MM.1S (cell line): ENCODE results near the gene ZNF416.
A peak's percentile ranks its signal among the peaks of the same experiment; 100 is the strongest.

Experiments
- DNase-seq: peaks from one replicate; pipeline ENCODE4 v3.0.0-alpha.2; 2015
- H2AFZ ChIP-seq: fragments of 300-600 bp; sonication (generic); 2 replicates; pipeline ENCODE4 v1.6.0; 2016; ENCODE audit warnings: antibody characterized with exemption, low read length
- H3F3A ChIP-seq: fragments of 300-600 bp; sonication (generic); 2 replicates; pipeline ENCODE4 v1.6.1; 2016; ENCODE audit warnings: mild to moderate bottlenecking, antibody characterized with exemption, low read length, moderate library complexity, mixed read lengths; ENCODE audit not compliant: insufficient read depth
- H3K27ac ChIP-seq: fragments of 300-600 bp; sonication (generic); 2 replicates; pipeline ENCODE4 v1.5.1; 2016; ENCODE audit warnings: mild to moderate bottlenecking, low read length
- H3K27me3 ChIP-seq: fragments of 300-600 bp; sonication (generic); replicated peaks from 2 replicates; pipeline ENCODE4 v1.6.0; 2016; ENCODE audit warnings: low read length; ENCODE audit not compliant: insufficient read depth
- H3K36me3 ChIP-seq: fragments of 300-600 bp; sonication (generic); replicated peaks from 2 replicates; pipeline ENCODE4 v1.6.1; 2016; ENCODE audit warnings: mild to moderate bottlenecking, low read length, mixed read lengths; ENCODE audit not compliant: insufficient read depth
- H3K4me1 ChIP-seq: fragments of 300-600 bp; sonication (generic); 2 replicates; pipeline ENCODE4 v1.6.1; 2016; ENCODE audit warnings: low read length, mixed read lengths
- H3K4me2 ChIP-seq: fragments of 300-600 bp; sonication (generic); 2 replicates; pipeline ENCODE4 v1.6.0; 2016; ENCODE audit warnings: low read depth, low read length
- H3K4me3 ChIP-seq: fragments of 300-600 bp; sonication (generic); 2 replicates; pipeline ENCODE4 v1.5.1; 2016; ENCODE audit warnings: low read length, mixed read lengths
- H3K79me2 ChIP-seq: fragments of 300-600 bp; sonication (generic); 2 replicates; pipeline ENCODE4 v1.6.1; 2016; ENCODE audit warnings: mixed run types, low read length, mixed read lengths
- H3K9ac ChIP-seq: fragments of 300-600 bp; sonication (generic); 2 replicates; pipeline ENCODE4 v1.6.1; 2016; ENCODE audit warnings: low read length, mixed read lengths
- H3K9me2 ChIP-seq: fragments of 300-600 bp; sonication (generic); replicated peaks from 2 replicates; pipeline ENCODE4 v1.6.1; 2016; ENCODE audit warnings: mild to moderate bottlenecking, low read length, mixed read lengths; ENCODE audit not compliant: insufficient read depth
- H3K9me3 ChIP-seq: fragments of 300-600 bp; sonication (generic); replicated peaks from 2 replicates; pipeline ENCODE4 v1.6.1; 2016; ENCODE audit warnings: mild to moderate bottlenecking, low read length, mixed read lengths; ENCODE audit not compliant: insufficient read depth
- H4K20me1 ChIP-seq: fragments of 300-600 bp; sonication (generic); 2 replicates; pipeline ENCODE4 v1.6.1; 2016; ENCODE audit warnings: mild to moderate bottlenecking, low read length, moderate library complexity, mixed read lengths; ENCODE audit not compliant: insufficient read depth
- CTCF ChIP-seq: fragments of 300-600 bp; sonication (generic); IDR thresholded peaks from 2 replicates; pipeline ENCODE4 v1.5.1; 2016; ENCODE audit warnings: antibody characterized with exemption, low read length, mixed read lengths
- EZH2 ChIP-seq: fragments of 300-600 bp; sonication (generic); optimal IDR thresholded peaks from 2 replicates; pipeline ENCODE3; 2017; ENCODE audit warnings: low read depth, mild to moderate bottlenecking, antibody characterized with exemption, low read length, mixed read lengths
- EZH2phosphoT487 ChIP-seq: fragments of 300-600 bp; sonication (generic); IDR thresholded peaks from 2 replicates; pipeline ENCODE4 v1.6.1; 2018; ENCODE audit warnings: antibody characterized with exemption, low read length

The ZNF416 gene

GRCh38 chr19:57527136-57527881, 51.4 kb downstream of the ZNF416 start, which contains the start of gene ZNF549:
Gene ZNF549, plus strand, starts transcription at chr19:57527356. Its CDS starts 218 bp downstream, at chr19:57527574.
- Histone ChIP-seq H3K79me2 (no peaks in the 10 kb centered on the region), H3K9me2 (no peaks in the 10 kb centered on the region), H3K9ac (no peak within 1 kb of the TSS), H3F3A (no peaks in the 10 kb centered on the region), H3K9me3 (no peaks in the 10 kb centered on the region; the same call in 1 of the 2 replicates), H3K27ac (no peak within 1 kb of the TSS), H3K36me3 (no peaks in the 10 kb centered on the region), H3K4me1 (no peaks in the 10 kb centered on the region), H2AFZ (peak within 1 kb of the TSS; percentile 48; the same call in 1 of the 2 replicates), H3K4me2 (peak within 1 kb of the TSS; percentile 21; the same call in 1 of the 2 replicates), H4K20me1 (no peaks in the 10 kb centered on the region), H3K4me3 (peak within 1 kb of the TSS; percentile 42; the same call in 1 of the 2 replicates), H3K27me3 (no peaks in the 10 kb centered on the region)
- DNase-seq, result peak; percentile 63
- no peak for TF ChIP-seq CTCF
- no peak for TF ChIP-seq EZH2
- TF ChIP-seq EZH2phosphoT487, result no peak
